GM18498 (cell line): ENCODE data around the gene GNAZ.

ENCODE experiments used
- ATAC-seq: cut with Tn5 transposase; IDR thresholded peaks from one replicate; pipeline ENCODE4 v1.9.1; 2021; ENCODE audit warnings: mild to moderate bottlenecking, moderate library complexity; ENCODE audit not compliant: unreplicated experiment

Gene GNAZ

GRCh38 chr22:23117891-23118646, 47.8 kb downstream of the GNAZ start:
- no peak for ATAC-seq

- ATAC-seq: no peak
Observed at GRCh38 chr22:23118647-23119493, 48.6 kb downstream of the GNAZ start.

- no peak for ATAC-seq
Observed at GRCh38 chr22:23119494-23120414, 49.4 kb downstream of the GNAZ start.

DNA sequence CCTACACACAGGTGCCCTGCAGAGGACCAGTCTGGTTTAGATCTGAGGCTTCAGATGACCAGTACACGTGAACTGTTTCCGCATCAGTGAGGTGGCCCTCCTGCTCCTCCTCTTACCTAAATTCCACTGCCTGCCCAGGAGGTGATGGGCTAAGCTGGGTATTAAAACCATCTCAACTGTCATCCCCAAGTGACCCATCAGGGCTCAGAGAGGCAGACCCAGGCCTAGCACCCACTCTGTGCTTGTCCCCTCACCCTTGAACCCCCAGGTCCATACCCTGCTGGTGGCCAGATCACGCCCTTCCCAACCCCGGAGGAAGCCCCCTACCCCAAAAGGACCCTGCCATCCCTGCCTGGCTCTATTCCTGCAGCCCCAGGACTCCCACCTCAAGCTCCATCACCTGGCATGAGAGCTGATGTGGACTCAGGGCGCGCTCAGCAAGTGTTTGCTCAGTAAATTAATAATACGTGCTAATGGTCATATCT, 50.1 kb downstream of the GNAZ start:
- ATAC-seq: no peak

- no peak for ATAC-seq
Observed at GRCh38 chr22:23121000-23121421, 50.7 kb downstream of the GNAZ start.

GRCh38 chr22:23121424-23121823, 51.1 kb downstream of the GNAZ start:
- no peak for ATAC-seq

GRCh38 chr22:23122216-23122957, 52.1 kb downstream of the GNAZ start:
- no peak for ATAC-seq

GRCh38 chr22:23122992-23123803, 52.9 kb downstream of the GNAZ start:
- no peak for ATAC-seq

DNA sequence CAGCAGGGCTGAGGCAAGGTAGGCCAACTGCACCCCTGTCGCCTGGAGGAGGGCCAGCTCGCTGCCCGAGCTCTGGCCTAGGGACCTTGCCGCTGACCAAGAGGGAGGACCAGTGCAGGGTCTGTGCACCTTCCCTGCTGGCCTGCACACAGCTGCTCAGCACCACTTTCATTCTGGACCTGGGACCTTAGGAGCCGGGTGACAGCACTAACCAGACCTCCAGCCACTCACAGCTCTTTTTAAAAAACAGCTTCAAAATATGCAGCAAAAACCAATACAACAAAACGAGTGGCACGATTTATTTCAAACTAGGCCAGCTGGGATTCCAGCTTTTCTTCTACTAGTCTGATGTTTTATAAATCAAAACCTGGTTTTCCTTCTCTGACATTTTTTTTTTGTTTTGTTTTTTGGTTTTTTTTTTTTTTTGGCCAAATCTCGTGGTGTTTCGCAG, 53.5 kb downstream of the GNAZ start:
- ATAC-seq: no peak

- no peak for ATAC-seq
Observed at GRCh38 chr22:23124611-23125511, 54.5 kb downstream of the GNAZ start.

DNA sequence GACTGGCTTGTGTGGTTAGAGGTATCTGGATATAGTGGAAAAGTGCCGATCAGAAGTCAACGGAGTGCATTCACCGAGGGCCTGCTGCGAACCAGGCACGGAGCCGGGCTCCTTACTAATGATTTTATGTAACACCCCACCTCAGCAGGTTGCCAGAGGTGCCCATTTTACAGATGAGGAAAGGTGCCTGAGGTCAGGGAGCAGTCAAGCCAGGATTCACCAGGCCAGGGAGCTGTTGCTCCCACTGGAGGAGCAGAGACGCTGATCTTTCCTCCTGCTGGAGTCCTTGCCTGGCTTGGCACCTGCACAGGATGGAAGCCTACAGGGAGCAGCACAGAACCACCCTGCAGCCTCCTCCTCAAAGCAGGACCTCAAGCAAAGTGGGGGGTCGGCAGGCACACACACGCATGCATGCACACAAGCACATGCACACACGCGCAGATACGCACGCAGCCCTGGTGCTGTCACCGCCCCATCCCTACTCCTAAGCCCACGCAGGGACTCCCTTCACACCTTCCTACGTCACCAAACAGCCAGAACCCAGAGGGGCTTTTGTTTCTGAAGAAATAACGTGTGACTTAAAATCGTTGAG, 55.3 kb downstream of the GNAZ start:
- ATAC-seq: no peak

- no peak for ATAC-seq
Observed at GRCh38 chr22:23126165-23127054, 56.1 kb downstream of the GNAZ start.

DNA sequence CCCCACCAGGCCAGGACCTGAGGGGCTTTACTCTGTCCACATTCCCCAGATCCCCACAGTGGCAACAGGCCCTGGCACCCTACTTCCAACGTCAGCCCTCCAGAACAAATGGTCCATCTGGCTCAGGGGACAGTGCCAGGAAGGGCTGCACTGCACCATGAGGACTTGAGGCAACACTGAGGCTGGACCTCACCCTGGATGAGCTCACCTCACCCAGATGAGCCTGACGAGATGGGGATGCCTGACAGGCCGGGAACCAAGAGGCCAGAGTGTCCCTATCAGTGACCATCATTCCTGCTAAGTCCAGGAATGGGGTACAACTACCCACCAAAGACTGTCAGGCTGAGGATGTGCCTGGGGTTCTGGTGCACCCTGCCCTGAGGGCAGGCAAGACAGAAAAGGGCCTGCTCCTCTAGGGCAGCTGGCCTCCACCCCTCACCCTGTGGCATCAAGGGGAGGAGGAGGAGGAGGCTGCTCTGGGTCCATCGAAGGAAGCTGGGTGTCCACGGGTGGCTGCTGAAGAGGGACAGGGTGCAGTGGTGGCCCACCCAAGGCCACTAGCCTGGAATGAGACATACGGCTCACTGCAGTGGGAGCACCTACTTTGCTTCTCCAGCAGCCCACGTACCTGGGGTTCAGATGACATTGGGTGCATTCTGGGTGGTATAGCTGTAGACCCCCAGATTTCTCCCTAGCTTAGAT, 56.9 kb downstream of the GNAZ start:
- ATAC-seq: no peak

- no peak for ATAC-seq
Observed at GRCh38 chr22:23127788-23128187, 57.5 kb downstream of the GNAZ start.

DNA sequence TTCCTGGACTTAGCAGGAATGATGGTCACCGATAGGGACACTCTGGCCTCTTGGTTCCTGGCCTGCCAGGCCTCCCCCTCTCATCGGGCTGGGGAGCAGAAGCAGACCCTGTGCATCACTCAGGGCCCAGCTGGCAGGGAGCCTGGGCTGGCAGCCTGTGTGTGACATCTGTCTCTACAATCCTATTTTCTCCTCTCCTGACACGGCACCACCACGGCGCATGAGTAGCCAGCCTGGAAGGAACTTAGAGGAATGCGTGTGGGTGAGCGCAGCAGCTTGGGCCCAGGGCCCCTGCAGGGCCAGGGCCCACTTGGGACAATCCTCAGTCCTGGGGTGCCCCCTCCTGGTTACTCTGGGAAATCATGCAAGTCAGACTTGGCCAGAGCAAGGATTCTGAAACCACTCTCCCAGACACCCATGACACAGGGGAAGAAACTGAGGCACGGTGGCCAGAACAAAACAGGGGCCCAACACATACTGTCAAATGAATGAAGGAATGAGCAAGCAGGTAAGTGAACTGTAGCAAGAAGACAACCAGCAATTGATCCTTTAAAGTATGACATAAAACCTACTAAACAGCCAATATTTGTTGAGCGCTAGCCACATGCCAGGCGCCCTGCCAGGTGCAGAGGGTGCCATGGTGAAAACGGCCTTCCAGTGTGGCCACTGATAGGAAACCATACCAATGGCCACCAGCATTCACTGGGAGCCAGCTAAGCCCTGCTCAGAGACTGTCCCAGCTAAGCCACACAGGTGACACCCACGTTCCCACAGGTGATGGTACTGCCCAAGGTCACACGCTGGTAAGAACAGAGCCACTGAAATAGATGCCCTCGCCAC, 58.2 kb downstream of the GNAZ start:
- no peak for ATAC-seq
